Central memory CD4-positive, alpha-beta T cell (primary cell): ENCODE results near the gene UTP18.

ENCODE experiments used
- DNase-seq: peaks from one replicate; pipeline ENCODE4 v3.0.0; 2022

Gene UTP18

GRCh38 chr17:51335883-51336822 lies 75.8 kb downstream of the UTP18 start:
- DNase-seq = no peak

DNA sequence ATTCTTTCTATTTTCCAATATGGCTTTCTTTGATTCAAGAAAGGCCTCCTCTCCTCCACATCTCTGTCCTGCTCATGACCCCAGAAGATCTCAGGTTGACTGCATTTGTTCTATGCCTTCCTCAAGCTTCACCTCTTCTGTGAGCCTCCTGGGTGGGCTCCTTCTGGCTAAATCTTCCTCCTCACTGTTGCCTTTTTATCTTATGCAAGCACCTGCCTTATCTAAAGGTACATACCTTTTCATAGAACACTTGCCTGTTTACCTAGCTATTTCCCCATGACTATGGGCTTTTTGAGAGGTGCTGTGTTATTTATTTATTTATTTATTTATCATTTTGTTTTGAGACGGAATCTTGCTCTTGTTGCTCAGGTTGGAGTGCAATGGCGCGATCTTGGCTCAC lies 81.1 kb downstream of the UTP18 start:
- no peak for DNase-seq

DNA sequence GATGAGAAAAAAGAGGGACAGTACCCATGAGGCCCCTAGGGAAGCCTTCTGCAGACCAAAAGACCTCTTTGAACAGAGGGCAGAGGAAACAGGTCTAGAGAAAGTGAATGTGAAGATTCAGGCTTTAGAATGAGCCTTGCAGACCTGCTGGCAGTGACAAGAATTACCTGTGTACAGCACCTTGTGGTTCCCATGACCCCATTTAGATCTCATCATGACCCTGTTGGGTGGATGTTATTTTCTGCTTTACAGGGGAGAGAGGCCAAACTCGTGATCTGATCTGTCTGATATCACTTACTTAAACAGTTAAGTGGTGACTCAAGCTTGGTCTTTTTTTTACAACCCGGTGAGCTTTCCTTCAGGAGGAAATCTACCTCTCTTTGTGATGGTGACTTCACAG lies 81.9 kb downstream of the UTP18 start:
- DNase-seq = no peak

- DNase-seq = no peak
Measured at GRCh38 chr17:51344532-51344931, 84.2 kb downstream of the UTP18 start.

GRCh38 chr17:51346218-51346982 lies 86.1 kb downstream of the UTP18 start:
- DNase-seq = no peak
